Large intestine (tissue), 3 donors: ENCODE data around the gene SYT2. TPM values are rescaled to one million over a fixed set of nuclear protein-coding genes. Genes with fewer than 3 reads are reported as not detected.
"Not testable (repeated sequence)": the region's sequence is repeated elsewhere in the genome, so short reads cannot be mapped to it uniquely, and the experiment has no call there.

Experiments used
- DNase-seq, 2 donors: peaks; one replicate each; pipeline versions ENCODE4 v3.0.0 to v3.0.0-alpha.2; 2013
- H3K27ac ChIP-seq: one replicate; pipeline ENCODE4 v1.5.1; 2013; ENCODE audit warnings: low read length
- H3K27me3 ChIP-seq: 2 replicates; pipeline ENCODE4 v1.6.1; 2013; ENCODE audit warnings: low read length; ENCODE audit not compliant: control insufficient read depth, insufficient read depth
- H3K36me3 ChIP-seq: 2 replicates; pipeline ENCODE4 v1.6.1; 2013; ENCODE audit warnings: low read length; ENCODE audit not compliant: control insufficient read depth, insufficient read depth
- H3K4me1 ChIP-seq: one replicate; pipeline ENCODE4 v1.6.1; 2013; ENCODE audit warnings: low read length; ENCODE audit not compliant: control insufficient read depth, insufficient read depth
- H3K4me3 ChIP-seq: one replicate; pipeline ENCODE4 v1.5.1; 2013; ENCODE audit warnings: low read length
- H3K9me3 ChIP-seq: one replicate; pipeline ENCODE4 v1.6.1; 2013; ENCODE audit warnings: mild to moderate bottlenecking, low read depth, low read length, moderate library complexity; ENCODE audit not compliant: control insufficient read depth
- WGBS: methylation state at CpG from one replicate; pipeline ENCODE4 v1.1.5; 2013; ENCODE audit warnings: low lambda C conversion rate; ENCODE audit not compliant: insufficient coverage; 5-methylcytosine and 5-hydroxymethylcytosine counted together
- polyA plus RNA-seq: library from polyadenylated mRNA; unstranded; fragments of 120-200 nt; gene quantifications from one replicate; pipeline ENCODE4 v1.2.1, GENCODE V29; 2013

Gene SYT2
- polyA plus RNA-seq, 1 donor = 1.4 TPM

- Histone ChIP-seq H3K4me1 (peaks cover 12% of the 10 kb centered on the region), H3K27ac (no peak overlapping the region), H3K27me3 (no peaks in the 10 kb centered on the region), H3K36me3 (peaks cover 28% of the 10 kb centered on the region), H3K9me3 (no peaks in the 10 kb centered on the region), H3K4me3 (no peak overlapping the region)
- no peak for DNase-seq
These were observed 124.7 kb downstream of the SYT2 start for GRCh38 chr1:202585590-202585933.

- Histone ChIP-seq H3K27ac (no peak overlapping the region), H3K36me3 (peaks cover 32% of the 10 kb centered on the region), H3K4me3 (no peak overlapping the region), H3K4me1 (peaks cover 15% of the 10 kb centered on the region), H3K27me3 (no peaks in the 10 kb centered on the region), H3K9me3 (no peaks in the 10 kb centered on the region)
- 100% methylated on average over 1 of the region's 8 CpGs for WGBS
- DNase-seq = no peak
These were observed 125.3 kb downstream of the SYT2 start for GRCh38 chr1:202584707-202585589.

- no CpG with 5 or more reads among the region's 5 CpGs for WGBS
- not testable (repeated sequence) for H3K27ac ChIP-seq
These were observed 127.9 kb downstream of the SYT2 start for GRCh38 chr1:202582350-202582749.

GRCh38 chr1:202580619-202581018 lies 129.6 kb downstream of the SYT2 start:
- H3K27me3 ChIP-seq = no peaks in the 10 kb centered on the region
- H3K4me3 ChIP-seq = no peak overlapping the region
- H3K27ac ChIP-seq = no peak overlapping the region
- H3K9me3 ChIP-seq = no peaks in the 10 kb centered on the region
- H3K36me3 ChIP-seq = peaks cover 32% of the 10 kb centered on the region
- peaks cover 8% of the 10 kb centered on the region for H3K4me1 ChIP-seq
- WGBS = no CpG with 5 or more reads among the region's 1 CpG
- DNase-seq = no peak

More at GRCh38 chr1:202582350-202582749, 127.9 kb downstream of the SYT2 start:
- peaks cover 13% of the 10 kb centered on the region for H3K4me1 ChIP-seq
- not testable (repeated sequence) for H3K27me3 ChIP-seq, DNase-seq, H3K4me3 ChIP-seq, H3K9me3 ChIP-seq
- peaks cover 32% of the 10 kb centered on the region for H3K36me3 ChIP-seq

- H3K27me3 ChIP-seq = no peaks in the 10 kb centered on the region
- H3K4me3 ChIP-seq = no peak overlapping the region
- H3K27ac ChIP-seq = peak overlapping the region; percentile 2
- H3K4me1 ChIP-seq = peaks cover 8% of the 10 kb centered on the region
- DNase-seq = peak in 1 of 2 donors; percentile 26
- peaks cover 39% of the 10 kb centered on the region for H3K36me3 ChIP-seq
- H3K9me3 ChIP-seq = no peaks in the 10 kb centered on the region
- no CpG with 5 or more reads among the region's 2 CpGs for WGBS
These were observed 130.4 kb downstream of the SYT2 start for GRCh38 chr1:202579806-202580205.

- H3K27ac ChIP-seq = peak overlapping the region; percentile 37
- no CpG with 5 or more reads among the region's 6 CpGs for WGBS
These were observed 131.7 kb downstream of the SYT2 start for GRCh38 chr1:202578565-202578964.

GRCh38 chr1:202578001-202578504 lies 132.2 kb downstream of the SYT2 start:
- H3K27me3 ChIP-seq = no peaks in the 10 kb centered on the region
- 83% methylated on average over 1 of the region's 4 CpGs for WGBS
- H3K36me3 ChIP-seq = peaks cover 32% of the 10 kb centered on the region
- H3K4me1 ChIP-seq = peaks cover 8% of the 10 kb centered on the region
- peak overlapping the region; percentile 37 for H3K27ac ChIP-seq
- H3K9me3 ChIP-seq = no peaks in the 10 kb centered on the region
- H3K4me3 ChIP-seq = no peak overlapping the region
- DNase-seq = peak in 1 of 2 donors; percentile 36

More at GRCh38 chr1:202578565-202578964, 131.7 kb downstream of the SYT2 start:
- Histone ChIP-seq H3K36me3 (peaks cover 36% of the 10 kb centered on the region), H3K4me3 (no peak overlapping the region), H3K9me3 (no peaks in the 10 kb centered on the region), H3K27me3 (no peaks in the 10 kb centered on the region), H3K4me1 (peaks cover 8% of the 10 kb centered on the region)
- no peak for DNase-seq

GRCh38 chr1:202577381-202577780 lies 132.9 kb downstream of the SYT2 start:
- Histone ChIP-seq H3K27me3 (no peaks in the 10 kb centered on the region), H3K4me3 (no peak overlapping the region), H3K9me3 (no peaks in the 10 kb centered on the region), H3K4me1 (peaks cover 8% of the 10 kb centered on the region), H3K27ac (peak overlapping the region; percentile 32), H3K36me3 (peaks cover 35% of the 10 kb centered on the region)
- DNase-seq = no peak
- no CpG with 5 or more reads among the region's 2 CpGs for WGBS

GRCh38 chr1:202576816-202577215 lies 133.4 kb downstream of the SYT2 start:
- WGBS = no CpG with 5 or more reads among the region's 1 CpG
- Histone ChIP-seq H3K4me3 (no peak overlapping the region), H3K4me1 (peaks cover 8% of the 10 kb centered on the region), H3K27me3 (no peaks in the 10 kb centered on the region), H3K36me3 (peaks cover 35% of the 10 kb centered on the region), H3K9me3 (no peaks in the 10 kb centered on the region), H3K27ac (peak overlapping the region; percentile 32)
- DNase-seq = no peak

- Histone ChIP-seq H3K27me3 (no peaks in the 10 kb centered on the region), H3K36me3 (peaks cover 30% of the 10 kb centered on the region), H3K27ac (peak overlapping the region; percentile 28), H3K9me3 (no peaks in the 10 kb centered on the region), H3K4me1 (peaks cover 8% of the 10 kb centered on the region), H3K4me3 (no peak overlapping the region)
- no CpG with 5 or more reads among the region's 2 CpGs for WGBS
- no peak for DNase-seq
These were observed 134.2 kb downstream of the SYT2 start for GRCh38 chr1:202575918-202576653.
